ENCODE results near the gene HOMER2. TPM values are rescaled to one million over a fixed set of nuclear protein-coding genes. Genes with fewer than 3 reads are reported as not detected.

HOMER2 gene
- total RNA-seq, 2 donors from 2014 or later, result 234 to 445 TPM

DNA sequence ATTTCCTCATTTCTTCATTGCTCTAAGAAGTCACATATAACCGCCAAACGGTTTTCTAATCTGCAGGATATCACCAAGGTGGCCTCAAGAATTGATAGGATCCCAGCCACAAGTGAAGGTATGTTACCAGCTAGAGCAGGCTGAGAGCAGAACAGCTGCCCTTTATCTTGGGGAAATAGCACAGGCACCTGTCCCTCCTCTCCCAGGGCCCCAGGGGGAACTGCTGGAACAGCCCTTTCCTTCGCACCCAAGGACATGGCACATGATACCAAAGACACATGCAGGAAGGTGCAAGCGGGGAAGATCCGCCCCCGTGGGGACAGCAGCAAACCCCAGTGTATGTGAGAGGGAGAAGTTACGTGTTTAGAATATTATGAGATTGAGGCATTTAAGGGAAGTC lies 35.3 kb downstream of the HOMER2 start:
- peak overlapping the region; percentile 88 to 90 for H3K27ac ChIP-seq
- no peaks in the 10 kb centered on the region for H3K9me3 ChIP-seq
- 81% methylated on average over 7 of the region's 7 CpGs for WGBS
- H3K27me3 ChIP-seq (replicated peaks; ENCODE audit: insufficient read depth), result no peaks in the 10 kb centered on the region
- H3K4me3 ChIP-seq, result no peak overlapping the region
- peaks cover 45% of the 10 kb centered on the region for H3K4me1 ChIP-seq (replicated peaks)
- intact Hi-C loops (cut with DNase I), result no loop called here
- no peak for DNase-seq (ENCODE audit: low spot score)
- no peaks in the 10 kb centered on the region for H3K36me3 ChIP-seq
- TF ChIP-seq POLR2AphosphoS5 (IDR thresholded peaks at IDR 0.05) (no peak), POLR2A (IDR thresholded peaks at IDR 0.05) (no peak)
- TF ChIP-seq, protein P1, sequence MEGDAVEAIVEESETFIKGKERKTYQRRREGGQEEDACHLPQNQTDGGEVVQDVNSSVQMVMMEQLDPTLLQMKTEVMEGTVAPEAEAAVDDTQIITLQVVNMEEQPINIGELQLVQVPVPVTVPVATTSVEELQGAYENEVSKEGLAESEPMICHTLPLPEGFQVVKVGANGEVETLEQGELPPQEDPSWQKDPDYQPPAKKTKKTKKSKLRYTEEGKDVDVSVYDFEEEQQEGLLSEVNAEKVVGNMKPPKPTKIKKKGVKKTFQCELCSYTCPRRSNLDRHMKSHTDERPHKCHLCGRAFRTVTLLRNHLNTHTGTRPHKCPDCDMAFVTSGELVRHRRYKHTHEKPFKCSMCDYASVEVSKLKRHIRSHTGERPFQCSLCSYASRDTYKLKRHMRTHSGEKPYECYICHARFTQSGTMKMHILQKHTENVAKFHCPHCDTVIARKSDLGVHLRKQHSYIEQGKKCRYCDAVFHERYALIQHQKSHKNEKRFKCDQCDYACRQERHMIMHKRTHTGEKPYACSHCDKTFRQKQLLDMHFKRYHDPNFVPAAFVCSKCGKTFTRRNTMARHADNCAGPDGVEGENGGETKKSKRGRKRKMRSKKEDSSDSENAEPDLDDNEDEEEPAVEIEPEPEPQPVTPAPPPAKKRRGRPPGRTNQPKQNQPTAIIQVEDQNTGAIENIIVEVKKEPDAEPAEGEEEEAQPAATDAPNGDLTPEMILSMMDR (IDR thresholded peaks at IDR 0.05), result no peak

DNA sequence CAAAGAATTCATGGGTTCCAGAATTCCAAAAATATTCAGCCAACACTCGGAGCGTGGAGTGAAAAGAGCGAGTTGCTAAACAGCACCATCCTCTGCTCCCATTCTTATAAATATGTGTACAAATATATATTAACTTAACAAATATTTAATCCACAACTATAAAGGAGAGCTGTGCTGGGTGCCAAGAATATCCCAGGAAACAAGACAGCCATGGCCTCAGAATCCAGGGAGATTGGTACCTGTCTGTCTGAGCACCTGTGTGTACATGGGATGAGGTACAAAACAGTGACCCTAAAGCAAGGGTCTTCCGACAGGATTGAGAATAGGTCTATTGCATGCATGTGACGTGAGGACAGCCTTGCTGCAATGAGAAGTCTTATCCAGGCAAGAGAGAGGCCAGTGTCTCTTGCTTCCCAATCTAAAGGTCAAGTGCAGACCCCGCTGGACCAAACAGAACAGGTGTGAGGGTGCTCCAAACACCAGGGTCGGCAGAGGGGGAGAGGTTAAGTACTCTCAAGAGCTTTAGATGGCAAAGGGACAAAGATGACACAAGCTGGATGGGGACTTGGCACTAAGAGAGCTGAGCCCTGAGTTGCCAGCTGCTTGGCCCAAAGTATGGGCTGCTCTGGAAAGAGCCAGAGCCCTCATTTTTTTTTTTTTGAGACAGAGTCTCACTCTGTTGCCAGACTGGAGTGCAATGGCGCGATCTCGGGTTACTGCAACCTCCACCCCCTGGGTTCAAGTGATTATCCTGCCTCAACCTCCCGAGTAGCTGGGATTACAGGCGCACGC lies 36.2 kb downstream of the HOMER2 start:
- DNase-seq (ENCODE audit: low spot score), result no peak
- intact Hi-C loops (cut with DNase I), result no loop called here
- peak overlapping the region; percentile 88 to 90 for H3K27ac ChIP-seq
- H3K4me1 ChIP-seq (replicated peaks), result peaks cover 41% of the 10 kb centered on the region
- no peaks in the 10 kb centered on the region for H3K36me3 ChIP-seq
- TF ChIP-seq, protein P1 (IDR thresholded peaks at IDR 0.05), result no peak
- TF ChIP-seq POLR2A (IDR thresholded peaks at IDR 0.05) (no peak), POLR2AphosphoS5 (IDR thresholded peaks at IDR 0.05) (peak; percentile 47)
- H3K9me3 ChIP-seq, result no peaks in the 10 kb centered on the region
- H3K4me3 ChIP-seq, result no peak overlapping the region
- 78% methylated on average over 13 of the region's 13 CpGs for WGBS
- no peaks in the 10 kb centered on the region for H3K27me3 ChIP-seq (replicated peaks; ENCODE audit: insufficient read depth)

DNA sequence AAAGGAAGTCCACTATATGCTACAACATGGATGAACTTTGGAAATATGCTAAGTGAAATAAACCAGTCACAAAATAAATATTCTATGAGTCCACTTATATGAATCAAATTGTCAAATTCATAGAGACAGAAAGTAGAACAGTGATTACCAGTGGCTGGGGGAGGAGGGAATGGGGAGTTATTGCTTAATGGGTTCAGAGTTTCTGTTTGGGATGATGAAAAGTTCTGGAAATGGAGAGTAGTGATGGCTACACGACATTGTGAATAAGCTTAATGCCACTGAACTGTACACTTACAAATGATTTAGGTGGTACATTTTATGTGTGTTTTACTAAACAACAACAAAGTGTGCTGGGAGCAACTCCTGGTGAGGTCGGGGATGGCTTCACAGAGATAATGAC lies 38.1 kb downstream of the HOMER2 start:
- Histone ChIP-seq H3K27ac (peak overlapping the region; percentile 10 to 88), H3K36me3 (no peaks in the 10 kb centered on the region), H3K27me3 (replicated peaks; ENCODE audit: insufficient read depth) (no peaks in the 10 kb centered on the region), H3K9me3 (no peaks in the 10 kb centered on the region), H3K4me3 (no peak overlapping the region), H3K4me1 (replicated peaks) (peaks cover 32% of the 10 kb centered on the region)
- intact Hi-C loops (cut with DNase I), result no loop called here
- TF ChIP-seq, protein P1 (IDR thresholded peaks at IDR 0.05), result no peak
- WGBS, result 77% methylated on average over 2 of the region's 2 CpGs
- DNase-seq (ENCODE audit: low spot score), result no peak

DNA sequence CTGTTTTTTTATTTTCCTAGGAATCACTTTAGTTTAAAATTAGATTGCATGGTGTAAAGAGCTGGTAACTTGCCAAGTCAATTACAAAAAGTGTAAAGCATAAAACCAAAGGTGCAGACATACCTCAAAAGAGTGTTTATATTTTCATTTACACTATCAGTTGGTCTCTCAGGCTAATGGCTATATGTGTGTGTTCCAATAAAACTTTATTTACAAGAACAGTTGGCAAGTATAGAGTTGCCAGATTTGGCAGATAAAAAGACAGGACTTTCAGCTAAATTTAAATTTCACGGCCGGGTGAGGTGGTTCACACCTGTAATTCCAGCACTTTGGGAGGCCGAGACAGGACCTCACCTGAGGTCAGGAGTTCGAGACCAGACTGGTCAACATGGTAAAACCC lies 41.1 kb downstream of the HOMER2 start:
- no peak for DNase-seq (ENCODE audit: low spot score)

More for the DNA sequence above, 41.1 kb downstream of the HOMER2 start:
- no peaks in the 10 kb centered on the region for H3K36me3 ChIP-seq
- H3K4me3 ChIP-seq, result no peak overlapping the region
- TF ChIP-seq POLR2A (IDR thresholded peaks at IDR 0.05), result no peak
- TF ChIP-seq, protein P1 (IDR thresholded peaks at IDR 0.05), result no peak
- no peak for TF ChIP-seq POLR2AphosphoS5 (IDR thresholded peaks at IDR 0.05)
- H3K27ac ChIP-seq, result no peak overlapping the region
- H3K27me3 ChIP-seq (replicated peaks; ENCODE audit: insufficient read depth), result no peaks in the 10 kb centered on the region
- 70% methylated on average over 4 of the region's 4 CpGs for WGBS
- peaks cover 7% of the 10 kb centered on the region for H3K4me1 ChIP-seq (replicated peaks)
- intact Hi-C loops (cut with DNase I), result no loop called here
- H3K9me3 ChIP-seq, result no peaks in the 10 kb centered on the region

Data from prostate gland (tissue), 2 donors.